ENCODE data around the gene WIPI1.

The WIPI1 gene

DNA sequence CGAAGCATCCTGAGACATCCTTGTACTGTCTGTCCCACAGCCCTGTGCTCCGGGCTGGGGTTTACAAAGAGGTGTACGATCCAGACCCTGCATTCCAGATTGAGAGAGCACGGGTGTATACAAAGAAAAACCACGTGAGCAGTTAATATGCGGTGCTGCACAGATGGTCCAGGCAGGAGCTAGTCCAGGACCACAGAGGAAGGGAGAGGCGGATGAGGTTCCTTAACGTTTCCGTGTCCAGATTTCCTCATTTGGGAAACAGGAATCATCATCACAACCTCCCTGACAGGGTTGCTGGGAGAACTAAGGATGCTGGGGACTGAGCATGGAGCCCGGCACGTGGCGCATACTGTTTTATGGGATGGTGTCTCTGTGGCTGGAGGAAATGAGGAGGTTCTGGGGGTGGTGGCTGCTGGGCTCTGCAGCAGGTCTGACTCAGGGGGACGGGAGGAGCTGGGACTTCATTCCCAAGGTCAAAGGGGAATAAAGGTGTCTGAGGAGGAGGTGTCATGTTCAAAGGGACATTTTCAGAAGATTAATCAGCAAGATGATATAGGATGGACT lies 26.2 kb downstream of the WIPI1 start:
- Histone ChIP-seq H3K4me2 (ENCODE audit: low read length) (peak overlapping the region; percentile 65; the same call in 1 of the 2 replicates), H3K27me3 (ENCODE audit: insufficient read depth, low read length) (no peaks in the 10 kb centered on the region), H3K4me3 (ENCODE audit: low read depth, low read length, poor library complexity, severe bottlenecking) (no peak overlapping the region), H3F3A (ENCODE audit: insufficient read depth, low read length) (no peaks in the 10 kb centered on the region), H2AFZ (ENCODE audit: low read length) (no peak overlapping the region), H3K9me3 (ENCODE audit: low read length) (no peaks in the 10 kb centered on the region), H3K9ac (ENCODE audit: low read length) (no peak overlapping the region), H3K27ac (ENCODE audit: low read depth, low read length, poor library complexity, severe bottlenecking) (no peak overlapping the region), H3K9me2 (ENCODE audit: low read depth, low read length) (no peaks in the 10 kb centered on the region), H3K36me3 (ENCODE audit: insufficient read depth, low read length) (peaks cover 36% of the 10 kb centered on the region), H3K4me1 (ENCODE audit: insufficient read depth, low read length, severe bottlenecking) (peaks cover 13% of the 10 kb centered on the region), H3K79me2 (ENCODE audit: insufficient read depth, low read length) (no peaks in the 10 kb centered on the region), H4K20me1 (ENCODE audit: insufficient read depth, low read length) (no peaks in the 10 kb centered on the region)
- TF ChIP-seq CTCF (IDR thresholded peaks at IDR 0.05; ENCODE audit: low read length) = no peak
- TF ChIP-seq EZH2 (IDR thresholded peaks at IDR 0.05; ENCODE audit: borderline replicate concordance, low read length) = no peak

DNA sequence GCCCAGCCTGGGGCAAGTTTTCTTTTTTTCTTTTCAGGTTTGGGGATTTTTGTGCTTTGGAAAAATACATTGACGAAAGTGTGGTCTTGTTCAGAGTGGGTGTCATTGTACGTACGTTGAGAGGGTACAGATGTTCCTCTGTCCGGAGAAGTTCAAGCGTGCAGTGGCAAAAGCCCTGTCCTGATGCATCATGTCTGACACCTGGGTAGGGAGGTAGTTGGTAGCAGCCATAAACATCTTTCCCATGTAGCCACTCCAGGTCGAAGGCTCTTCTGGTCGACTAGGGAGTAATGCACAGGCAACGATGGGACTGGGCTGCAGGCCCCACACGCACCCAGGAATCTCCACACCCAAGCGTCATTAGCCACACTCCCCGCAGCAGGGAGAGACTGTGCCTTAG lies 27.4 kb downstream of the WIPI1 start:
- Histone ChIP-seq H3K27ac (ENCODE audit: low read depth, low read length, poor library complexity, severe bottlenecking) (no peak overlapping the region), H4K20me1 (ENCODE audit: insufficient read depth, low read length) (no peaks in the 10 kb centered on the region), H3K4me2 (ENCODE audit: low read length) (no peak overlapping the region), H3K27me3 (ENCODE audit: insufficient read depth, low read length) (no peaks in the 10 kb centered on the region), H3K9ac (ENCODE audit: low read length) (no peak overlapping the region), H3K79me2 (ENCODE audit: insufficient read depth, low read length) (no peaks in the 10 kb centered on the region), H3F3A (ENCODE audit: insufficient read depth, low read length) (no peaks in the 10 kb centered on the region), H2AFZ (ENCODE audit: low read length) (no peak overlapping the region), H3K9me2 (ENCODE audit: low read depth, low read length) (no peaks in the 10 kb centered on the region), H3K4me3 (ENCODE audit: low read depth, low read length, poor library complexity, severe bottlenecking) (no peak overlapping the region), H3K4me1 (ENCODE audit: insufficient read depth, low read length, severe bottlenecking) (peaks cover 11% of the 10 kb centered on the region), H3K9me3 (ENCODE audit: low read length) (no peaks in the 10 kb centered on the region), H3K36me3 (ENCODE audit: insufficient read depth, low read length) (peaks cover 35% of the 10 kb centered on the region)
- no peak for TF ChIP-seq CTCF (IDR thresholded peaks at IDR 0.05; ENCODE audit: low read length)
- TF ChIP-seq EZH2 (IDR thresholded peaks at IDR 0.05; ENCODE audit: borderline replicate concordance, low read length) = no peak

- H3K4me3 ChIP-seq (ENCODE audit: low read depth, low read length, poor library complexity, severe bottlenecking) = no peak overlapping the region
- peaks cover 35% of the 10 kb centered on the region for H3K36me3 ChIP-seq (ENCODE audit: insufficient read depth, low read length)
Observed at GRCh38 chr17:68428498-68429172, 28.7 kb downstream of the WIPI1 start.

More at GRCh38 chr17:68428498-68429172, 28.7 kb downstream of the WIPI1 start:
- H3K27ac ChIP-seq (ENCODE audit: low read depth, low read length, poor library complexity, severe bottlenecking) = no peak overlapping the region
- H3K79me2 ChIP-seq (ENCODE audit: insufficient read depth, low read length) = no peaks in the 10 kb centered on the region
- H4K20me1 ChIP-seq (ENCODE audit: insufficient read depth, low read length) = no peaks in the 10 kb centered on the region
- TF ChIP-seq EZH2 (IDR thresholded peaks at IDR 0.05; ENCODE audit: borderline replicate concordance, low read length) (no peak), CTCF (IDR thresholded peaks at IDR 0.05; ENCODE audit: low read length) (no peak)
- no peak overlapping the region for H2AFZ ChIP-seq (ENCODE audit: low read length)
- no peak overlapping the region for H3K9ac ChIP-seq (ENCODE audit: low read length)
- H3K9me3 ChIP-seq (ENCODE audit: low read length) = no peaks in the 10 kb centered on the region
- peaks cover 11% of the 10 kb centered on the region for H3K4me1 ChIP-seq (ENCODE audit: insufficient read depth, low read length, severe bottlenecking)
- H3F3A ChIP-seq (ENCODE audit: insufficient read depth, low read length) = no peaks in the 10 kb centered on the region
- H3K27me3 ChIP-seq (ENCODE audit: insufficient read depth, low read length) = no peaks in the 10 kb centered on the region
- H3K4me2 ChIP-seq (ENCODE audit: low read length) = no peak overlapping the region
- no peaks in the 10 kb centered on the region for H3K9me2 ChIP-seq (ENCODE audit: low read depth, low read length)
